GM21515 (cell line): ENCODE results near the gene DNAJC30.
"Not testable (repeated sequence)": the region's sequence is repeated elsewhere in the genome, so short reads cannot be mapped to it uniquely, and the experiment has no call there.

Experiments used
- ATAC-seq: cut with Tn5 transposase; IDR thresholded peaks from one replicate; pipeline ENCODE4 v1.9.1; 2021; ENCODE audit not compliant: unreplicated experiment

Gene DNAJC30

DNA sequence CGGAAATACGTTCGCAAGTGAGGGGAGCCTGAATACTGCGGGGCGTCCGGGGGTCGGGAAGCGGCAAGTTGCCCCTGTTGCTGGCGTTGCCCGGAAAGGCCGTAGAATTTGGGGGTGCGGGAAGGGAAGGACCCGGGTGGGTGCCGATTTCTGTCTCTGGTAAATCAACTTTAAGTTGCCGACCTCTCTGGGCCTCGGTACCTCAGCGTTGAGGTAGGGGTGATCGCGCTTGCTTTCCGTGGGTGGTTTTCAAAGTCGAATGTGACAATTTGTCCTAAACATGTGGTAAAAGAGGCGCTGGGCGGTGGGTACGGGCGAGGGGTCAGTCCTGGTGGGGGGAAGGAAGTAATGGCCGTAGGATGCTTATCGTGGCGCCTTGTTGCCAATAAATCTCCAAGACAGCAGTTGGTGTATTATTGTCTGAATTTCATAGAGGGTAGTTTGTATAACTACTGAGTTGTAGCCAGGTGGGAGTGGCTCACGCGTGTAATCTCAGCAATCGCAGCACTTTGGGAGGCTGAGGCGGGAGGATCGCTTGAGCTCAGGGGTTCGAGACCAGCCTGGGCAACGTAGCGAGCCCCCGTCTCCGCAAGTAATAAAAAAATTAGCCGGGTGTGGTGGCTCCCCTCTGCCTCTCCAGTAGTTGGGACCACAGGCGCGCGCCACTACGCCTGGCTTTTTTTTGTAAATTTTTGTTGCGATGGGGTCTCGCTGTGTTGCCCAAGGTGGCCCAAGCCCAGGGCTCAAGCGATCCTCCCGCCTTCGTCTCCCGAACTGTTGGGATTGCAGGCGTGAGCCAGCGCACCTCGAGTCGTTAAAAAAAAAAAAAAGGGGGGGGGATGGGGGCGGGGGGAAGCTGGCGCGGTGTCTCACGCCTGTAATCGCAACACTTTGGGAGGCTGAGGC lies 788 bp upstream of the DNAJC30 start:
- ATAC-seq, result peak; percentile 18

DNA sequence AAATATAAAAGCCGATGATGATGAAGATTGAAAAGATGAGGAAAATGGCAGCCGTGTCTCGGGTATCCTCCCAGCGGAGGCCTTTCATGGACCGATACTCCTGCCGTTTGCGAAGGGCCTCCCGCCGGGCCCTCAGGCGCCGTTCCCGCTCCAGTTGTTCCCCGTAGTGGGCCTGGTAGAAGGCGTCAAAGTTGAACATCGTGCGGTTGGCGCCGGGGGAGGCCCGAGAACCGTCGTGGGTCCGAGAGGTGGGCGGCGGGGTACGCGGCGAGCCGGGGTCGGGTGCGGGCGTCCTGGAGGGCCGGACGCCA lies 553 bp downstream of the DNAJC30 start:
- peak; percentile 19 for ATAC-seq

DNA sequence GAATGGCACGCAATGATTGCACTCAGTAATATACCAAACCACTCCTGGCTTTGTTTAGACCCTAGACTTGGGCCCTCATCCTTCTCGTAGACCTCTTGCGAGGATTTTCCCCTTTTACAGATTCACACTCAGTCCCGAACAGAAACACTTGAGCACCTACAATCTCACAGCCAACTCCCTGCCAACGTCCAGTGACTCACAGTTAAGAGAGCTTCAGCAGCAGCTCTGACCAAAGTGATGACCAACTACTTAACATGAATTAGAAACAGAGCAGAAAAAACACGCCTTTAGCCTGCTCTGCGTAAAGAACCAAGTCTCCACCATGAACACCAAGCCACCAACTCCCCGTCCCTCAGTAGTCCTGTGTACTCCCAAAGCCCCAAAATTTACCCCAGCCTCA lies 2.2 kb downstream of the DNAJC30 start:
- ATAC-seq, result no peak

DNA sequence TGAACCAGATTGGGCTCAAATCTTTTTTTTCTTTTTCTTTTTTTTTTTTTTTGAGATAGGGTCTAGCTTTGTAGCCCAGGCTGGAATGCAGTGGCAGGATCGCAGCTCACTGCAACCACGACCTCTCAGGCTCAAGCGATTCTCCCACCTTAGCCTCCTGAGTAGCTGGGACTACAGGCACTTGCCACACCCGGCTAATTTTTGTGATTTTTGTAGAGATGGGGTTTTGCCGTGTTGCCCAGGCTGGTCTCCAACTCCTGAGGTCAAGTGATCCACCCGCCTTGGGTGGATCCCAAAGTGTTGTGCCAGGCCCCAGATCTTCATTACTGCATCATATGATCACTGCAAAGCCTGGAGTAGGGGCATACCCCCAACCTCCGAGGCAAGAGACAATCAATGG lies 2.8 kb downstream of the DNAJC30 start:
- no peak for ATAC-seq

DNA sequence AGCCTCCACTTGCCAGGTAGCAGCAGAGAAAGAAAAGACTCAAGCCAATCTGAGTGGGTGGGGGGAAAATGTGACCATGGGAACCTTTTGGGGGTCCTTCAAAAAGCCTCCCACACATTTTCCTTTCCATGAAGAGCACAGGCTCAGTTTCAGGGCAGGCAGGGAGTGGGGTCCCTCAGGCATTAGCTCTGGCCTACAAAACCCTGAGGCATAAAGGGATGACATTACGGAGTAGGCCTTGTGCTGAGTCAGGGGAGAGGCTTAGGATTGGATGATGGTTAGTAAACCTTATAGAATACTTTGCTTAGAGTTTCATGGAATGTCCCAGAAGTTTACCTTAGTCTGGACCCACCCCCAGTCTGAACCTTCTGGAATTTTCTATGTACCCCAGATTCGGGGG lies 3.5 kb downstream of the DNAJC30 start:
- no peak for ATAC-seq

DNA sequence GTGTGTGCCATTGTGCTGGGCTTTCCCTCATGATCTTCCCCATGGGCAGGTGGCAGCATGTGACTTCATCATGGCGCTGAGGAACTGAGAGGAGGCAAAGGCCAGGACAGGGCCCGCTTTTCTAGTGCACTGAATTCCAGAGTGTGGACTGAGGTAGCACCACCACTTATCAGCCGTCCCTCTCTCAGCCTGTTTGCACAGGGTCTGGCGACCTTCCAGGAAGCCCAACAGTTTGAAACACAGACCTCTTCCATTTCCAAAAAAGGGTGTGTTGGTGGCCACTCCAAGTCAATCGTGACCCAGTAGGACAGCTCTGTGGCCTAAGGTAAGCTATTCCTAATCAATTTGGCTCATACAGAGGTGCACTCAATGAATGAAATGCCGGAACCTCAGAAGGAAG lies 4.4 kb downstream of the DNAJC30 start:
- no peak for ATAC-seq

DNA sequence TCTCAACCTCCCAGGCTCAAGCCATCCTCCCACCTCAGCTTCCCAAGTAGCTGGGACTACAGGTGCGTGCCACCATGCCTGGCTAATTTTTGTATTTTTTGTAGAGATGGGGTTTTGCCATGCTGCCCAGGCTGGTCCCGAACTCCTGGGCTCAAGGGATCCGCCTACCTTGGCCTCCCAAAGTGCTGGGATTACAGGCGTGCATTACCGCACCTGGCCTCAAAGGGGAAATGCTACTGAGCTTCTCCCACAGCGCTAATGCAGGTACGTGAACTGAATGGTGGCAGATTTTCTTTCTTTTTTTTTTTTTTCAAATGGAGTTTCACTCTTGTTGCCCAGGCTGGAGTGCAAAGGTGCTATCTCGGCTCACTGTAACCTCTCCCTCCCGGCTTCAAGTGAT lies 7.2 kb downstream of the DNAJC30 start:
- not testable (repeated sequence) for ATAC-seq

DNA sequence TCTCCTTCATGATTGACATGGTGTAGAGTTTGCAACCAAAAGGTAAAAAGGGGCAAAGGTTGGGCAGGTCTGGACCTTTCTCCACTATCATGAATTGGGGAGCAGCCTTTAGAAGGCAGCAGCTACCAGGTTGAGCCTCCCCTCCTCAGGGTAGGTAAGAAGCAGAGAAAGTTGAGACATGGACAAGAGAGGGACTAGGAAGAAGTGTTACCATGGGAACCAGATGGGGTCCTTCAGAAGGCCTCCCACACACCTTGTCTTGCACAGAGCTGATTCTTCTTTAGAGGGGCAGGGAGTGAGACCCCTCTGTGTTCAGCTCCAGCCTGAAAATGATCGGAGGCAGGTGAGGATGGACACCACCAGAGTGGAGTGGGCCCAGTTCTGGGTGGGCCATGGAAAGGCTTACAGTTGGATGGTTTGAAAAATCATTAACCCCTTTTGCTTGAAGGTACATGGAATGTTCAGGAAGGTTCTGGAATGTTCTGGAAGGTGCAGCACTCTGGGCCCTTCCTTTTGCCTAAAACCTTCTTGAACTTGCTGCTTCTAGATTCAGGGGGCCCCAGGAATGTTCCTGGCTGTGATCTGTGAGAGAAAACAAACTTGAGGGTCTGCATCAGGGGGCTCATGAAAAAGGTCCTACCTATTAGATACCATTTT lies 8.7 kb downstream of the DNAJC30 start:
- ATAC-seq, result no peak

DNA sequence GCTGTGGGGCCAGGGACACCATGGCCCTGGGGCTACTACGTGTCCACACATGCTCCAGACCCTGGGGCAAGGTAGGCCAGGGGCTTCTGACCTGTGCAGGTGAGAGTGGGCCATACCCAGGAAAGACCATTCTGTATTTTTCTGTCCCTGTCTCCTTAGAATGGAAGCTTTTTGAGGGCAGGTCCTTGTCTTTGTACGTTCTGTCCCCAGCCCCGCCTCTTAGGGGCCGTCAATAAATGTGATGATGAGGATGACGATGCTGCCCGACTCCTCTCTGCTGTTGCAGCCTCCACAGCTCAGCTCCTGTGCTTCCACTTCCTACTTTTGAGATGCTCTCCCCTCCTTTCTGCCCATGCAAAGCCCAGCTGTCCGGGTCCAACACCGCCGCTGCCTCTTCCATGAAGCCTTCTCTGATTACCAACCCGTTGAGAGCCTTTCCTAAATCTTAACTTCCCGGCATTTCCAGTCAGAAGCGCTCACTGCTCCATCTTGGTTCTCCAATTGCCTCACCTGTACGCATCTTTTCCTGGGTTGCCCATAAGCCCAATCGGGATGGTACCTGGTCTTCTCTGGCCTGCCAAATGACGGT lies 11.3 kb downstream of the DNAJC30 start:
- no peak for ATAC-seq

DNA sequence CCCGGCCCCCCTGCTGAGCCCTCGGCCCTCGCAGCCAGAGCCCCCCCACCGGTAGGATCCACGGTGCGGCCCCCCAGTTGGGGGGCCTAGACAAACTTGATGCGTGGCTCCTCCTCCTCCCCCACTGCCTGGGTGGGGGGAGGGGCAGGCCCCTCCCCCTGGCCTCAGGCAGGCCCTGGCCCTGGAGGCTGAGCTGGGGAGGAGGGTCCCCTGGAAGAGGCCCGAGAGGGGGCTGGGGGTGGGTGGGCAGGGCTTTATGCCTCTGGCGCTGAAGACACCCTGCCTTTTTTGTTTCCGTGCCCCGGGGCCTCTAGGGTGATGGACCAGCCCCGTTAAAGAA lies 12.0 kb downstream of the DNAJC30 start:
- ATAC-seq, result no peak

DNA sequence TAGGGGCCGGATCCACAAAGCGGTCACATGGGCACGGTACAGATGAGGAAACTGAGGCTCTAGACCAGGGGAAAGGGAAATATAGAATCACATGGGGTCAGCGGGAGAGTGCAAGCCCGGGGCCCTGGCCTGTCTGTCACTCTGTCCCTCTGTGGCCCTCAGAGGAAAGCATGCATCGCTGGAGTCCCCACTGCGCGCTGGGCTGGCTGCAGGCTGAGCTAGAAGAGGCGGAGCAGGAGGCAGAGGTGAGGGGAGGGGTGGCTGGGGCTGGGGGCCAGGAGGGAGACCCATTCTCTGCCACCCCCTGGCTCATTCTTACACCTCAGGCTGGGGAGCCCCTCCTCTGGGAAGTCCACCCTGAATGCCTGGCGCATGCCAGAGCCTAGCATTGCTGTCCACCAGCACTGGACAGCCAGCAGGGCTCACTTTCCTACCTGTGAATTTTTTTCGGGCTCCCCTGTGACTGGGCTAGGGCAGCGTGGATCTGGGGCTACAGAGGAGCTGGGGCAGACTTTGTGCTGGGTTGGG lies 13.3 kb downstream of the DNAJC30 start:
- ATAC-seq, result no peak

DNA sequence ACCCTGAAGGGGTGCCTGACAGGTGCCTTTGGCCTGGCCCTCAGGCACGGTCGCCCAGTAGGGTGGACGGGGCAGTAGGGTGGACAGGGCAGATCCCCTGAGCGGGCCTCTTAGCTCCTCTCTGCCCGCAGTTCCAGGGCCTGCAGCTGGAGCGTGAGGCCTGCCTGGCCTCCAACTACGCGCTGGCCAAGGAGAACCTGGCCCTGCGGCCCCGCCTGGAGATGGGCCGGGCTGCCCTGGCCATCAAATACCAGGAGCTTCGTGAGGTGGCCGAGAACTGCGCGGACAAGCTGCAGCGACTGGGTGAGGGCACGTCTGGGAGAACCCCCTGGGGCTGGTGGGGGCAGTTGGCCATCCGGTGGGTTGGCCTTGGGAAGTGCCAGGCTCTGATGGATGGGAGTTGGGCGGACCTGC lies 14.0 kb downstream of the DNAJC30 start:
- no peak for ATAC-seq

DNA sequence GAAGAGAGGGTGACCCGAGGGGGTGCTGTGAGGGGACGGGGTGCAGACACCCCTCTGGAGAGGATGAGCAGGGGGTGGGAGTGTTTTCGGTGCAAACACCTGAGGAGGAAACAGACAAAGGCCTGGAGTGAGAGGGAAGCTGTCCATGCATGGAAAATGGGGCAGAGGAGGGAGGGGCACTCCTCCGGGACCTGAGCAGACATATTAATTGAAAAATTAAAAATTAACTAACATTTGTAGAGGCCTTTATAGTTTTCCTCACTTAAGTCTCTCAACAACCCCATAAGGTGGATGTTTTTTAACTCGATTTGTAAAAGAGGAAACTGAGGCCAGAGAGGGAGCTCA lies 14.4 kb downstream of the DNAJC30 start:
- no peak for ATAC-seq

DNA sequence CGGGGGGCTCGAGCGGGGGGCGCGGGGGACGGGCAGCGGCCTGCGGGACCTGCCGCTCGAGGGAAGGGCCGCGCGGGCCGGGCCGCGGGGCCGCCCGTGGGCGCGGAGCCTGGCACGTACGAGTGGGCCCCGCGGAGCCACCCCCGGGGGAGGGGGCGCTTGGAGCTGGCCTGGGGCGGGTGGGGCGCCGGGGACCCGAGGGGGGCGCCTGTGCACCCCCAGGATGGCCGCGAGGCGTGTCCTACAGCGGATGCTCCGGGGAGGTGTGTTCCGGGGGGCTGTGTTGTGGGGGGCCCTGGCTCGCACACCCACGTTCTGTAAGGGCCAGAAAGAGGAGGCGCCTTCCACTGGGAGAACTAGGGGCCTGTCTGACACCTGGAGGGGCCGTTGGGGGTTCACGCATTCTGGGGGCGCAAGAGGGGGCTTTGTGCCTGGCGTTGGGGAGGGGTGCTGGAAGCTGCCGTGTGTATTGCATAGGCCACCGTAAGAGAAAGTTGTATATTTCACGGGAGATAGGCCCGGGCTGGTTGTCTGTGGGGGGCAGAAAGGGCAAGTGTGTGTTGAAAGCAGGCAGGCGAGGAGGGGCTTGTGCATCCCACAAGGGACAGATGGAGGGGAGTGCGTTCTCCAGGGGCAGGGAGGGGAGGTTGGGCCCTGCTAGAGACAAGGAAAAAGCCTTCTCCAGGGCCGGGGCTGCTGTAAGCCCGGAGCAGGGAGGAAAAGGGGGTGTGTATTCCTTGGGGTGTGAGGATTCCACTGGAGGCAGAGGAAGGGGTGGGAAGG lies 15.0 kb downstream of the DNAJC30 start:
- peak; percentile 5 for ATAC-seq

DNA sequence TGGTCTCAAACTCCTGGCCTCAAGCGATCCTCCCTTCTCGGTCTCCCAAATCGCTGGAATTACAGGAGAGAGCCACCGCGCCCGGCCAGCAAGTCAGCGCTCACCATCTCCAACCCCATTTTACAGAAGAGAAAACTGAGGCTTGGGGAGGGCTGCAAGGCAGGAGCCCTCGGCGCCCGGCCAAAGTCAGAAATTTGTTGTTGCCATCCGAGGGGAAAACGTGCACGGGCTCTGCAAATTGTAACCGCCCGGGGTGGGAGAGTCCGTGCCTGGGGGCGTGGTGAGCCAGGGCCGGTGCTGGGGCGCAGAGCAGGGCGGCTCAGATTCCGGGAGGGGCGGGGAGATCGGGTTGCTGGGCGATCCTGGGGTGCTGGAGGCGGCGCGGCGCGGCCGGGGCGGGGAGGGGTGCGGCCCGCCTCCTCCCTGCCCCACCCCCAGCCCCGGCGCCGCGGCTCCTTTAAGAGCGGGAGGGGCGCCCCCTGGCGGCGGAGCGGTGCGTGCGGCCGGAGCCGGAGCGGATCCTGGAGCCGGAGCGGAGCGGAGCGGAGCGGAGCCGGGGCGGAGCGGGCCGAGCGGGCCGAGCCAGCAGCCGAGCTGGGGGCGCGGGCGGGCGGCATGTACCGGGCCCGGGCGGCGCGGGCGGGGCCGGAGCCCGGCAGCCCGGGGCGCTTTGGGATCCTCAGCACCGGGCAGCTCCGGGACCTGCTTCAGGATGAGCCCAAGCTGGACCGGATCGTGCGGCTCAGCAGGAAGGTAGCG lies 15.7 kb downstream of the DNAJC30 start, which contains the start of gene VPS37D:
Gene VPS37D, plus strand, starts transcription at position 488 of the 759 bp plus-strand sequence. Its CDS starts 128 bp downstream, at position 616.
- peak; percentile 95 for ATAC-seq

DNA sequence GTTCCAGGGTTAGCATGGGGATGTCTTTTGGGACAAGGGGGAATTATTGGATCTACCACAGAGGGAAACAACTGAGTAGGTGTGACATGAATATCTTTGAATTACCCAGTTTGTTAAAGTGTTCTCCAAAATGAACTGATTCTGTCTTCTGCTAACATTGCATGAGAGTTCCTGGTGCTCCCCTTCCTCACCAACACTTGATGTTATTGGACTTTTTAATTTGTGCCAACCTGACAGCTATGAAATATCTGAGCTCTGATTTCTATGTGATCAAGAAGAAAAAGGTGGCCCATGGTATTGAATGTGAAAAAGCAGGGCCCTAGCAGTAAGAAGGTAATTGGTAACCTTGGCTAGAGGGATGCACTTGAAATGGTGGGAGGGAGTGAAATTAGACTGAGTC lies 20.2 kb downstream of the DNAJC30 start:
- ATAC-seq, result no peak

DNA sequence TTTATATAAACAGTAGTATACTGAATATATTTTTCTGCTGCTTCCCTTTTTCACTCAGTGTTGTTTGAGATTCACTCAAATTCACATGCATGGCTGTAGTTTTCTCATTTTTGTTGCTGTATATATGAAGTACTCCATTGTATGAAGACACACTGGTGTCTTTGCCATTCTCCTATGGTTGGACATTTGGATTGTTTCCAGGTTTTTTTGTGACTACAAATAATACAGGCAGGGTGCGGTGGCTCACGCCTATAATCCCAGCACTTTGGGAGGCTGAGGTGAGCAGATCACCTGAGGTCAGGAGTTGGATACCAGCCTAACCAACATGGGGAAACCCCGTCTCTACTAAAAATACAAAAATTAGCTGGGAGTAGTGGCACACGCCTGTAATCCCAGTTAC lies 22.7 kb downstream of the DNAJC30 start:
- ATAC-seq, result not testable (repeated sequence)

DNA sequence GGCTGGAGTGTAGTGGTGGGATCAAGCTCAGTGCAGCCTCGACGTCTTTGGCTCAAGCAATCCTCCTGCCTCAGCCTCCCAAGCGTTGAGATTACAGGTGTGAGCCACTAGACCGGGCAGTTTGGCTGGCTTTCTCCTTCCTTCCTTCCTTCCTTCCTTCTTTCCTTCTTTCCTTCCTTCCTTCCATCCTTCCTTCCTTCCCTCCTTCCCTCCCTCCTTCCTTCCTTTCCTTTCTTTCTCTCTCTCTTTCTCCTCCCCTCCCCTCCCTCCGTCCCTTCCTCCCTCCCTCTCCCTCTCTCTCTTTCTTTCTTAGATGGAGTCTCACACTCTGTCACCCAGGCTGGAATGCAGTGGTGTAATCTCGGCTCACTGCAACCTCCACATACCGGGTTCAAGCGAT lies 23.3 kb downstream of the DNAJC30 start:
- no peak for ATAC-seq

DNA sequence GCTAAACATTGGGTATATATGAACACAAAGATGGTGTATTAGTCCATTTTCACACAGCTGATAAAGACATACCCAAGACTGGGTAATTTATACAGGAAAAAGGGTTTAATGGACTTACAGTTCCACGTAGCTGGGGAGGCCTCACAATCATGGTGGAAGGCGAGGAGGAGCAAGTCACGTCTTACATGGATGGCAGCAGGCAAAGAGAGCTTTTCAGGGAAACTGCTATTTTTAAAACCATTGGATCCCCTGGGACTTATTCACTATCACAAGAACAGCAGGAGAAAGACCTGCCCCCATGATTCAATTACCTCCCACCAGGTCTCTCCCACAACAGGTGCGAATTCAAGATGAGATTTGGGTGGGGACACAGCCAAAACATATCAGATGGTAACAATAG lies 27.9 kb downstream of the DNAJC30 start:
- not testable (repeated sequence) for ATAC-seq

DNA sequence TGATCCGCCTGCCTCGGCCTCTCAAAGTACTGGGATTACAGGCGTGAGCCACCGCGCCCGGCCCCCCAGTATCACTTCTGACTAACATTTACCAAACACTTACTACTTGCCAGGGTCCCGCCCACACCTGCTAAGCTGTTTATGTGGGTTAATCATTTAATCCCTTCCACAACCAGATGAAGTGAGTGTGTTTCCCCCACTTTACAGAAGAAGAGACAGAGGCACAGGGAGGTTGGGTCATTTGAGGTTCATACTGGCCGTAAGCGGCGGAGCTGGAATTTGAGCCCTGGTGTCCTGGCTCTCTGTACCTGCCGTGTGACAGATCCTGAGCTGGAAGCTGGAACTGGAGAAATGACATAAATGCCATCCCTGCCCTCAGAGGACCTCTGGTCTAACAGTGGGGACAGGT lies 30.7 kb downstream of the DNAJC30 start:
- no peak for ATAC-seq

DNA sequence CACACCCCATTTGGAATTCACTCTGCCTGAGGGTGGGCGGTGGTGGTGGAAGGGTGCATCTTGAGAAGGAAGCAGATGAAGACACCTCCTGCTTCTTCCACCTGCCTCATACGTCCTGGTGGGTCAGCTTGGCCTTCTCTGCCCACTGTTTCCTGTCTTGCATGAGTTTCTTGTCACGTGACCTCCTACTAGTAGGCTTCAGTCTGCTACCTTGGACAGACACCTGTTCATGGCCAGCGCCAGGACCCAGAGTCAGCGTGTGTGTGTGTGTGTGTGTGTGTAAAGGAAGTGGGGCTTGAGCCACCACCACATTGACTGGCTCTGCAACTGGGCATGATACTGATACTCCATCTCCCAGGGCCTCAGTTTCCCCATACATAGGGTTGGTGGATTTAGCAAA lies 32.7 kb downstream of the DNAJC30 start:
- ATAC-seq, result no peak
